NCI-H526 treated with DMSO at 0.1 percent for 48 hours (cell line): ENCODE data around the gene OLR1.
"Not testable (repeated sequence)": the region's sequence is repeated elsewhere in the genome, so short reads cannot be mapped to it uniquely, and the experiment has no call there.

Experiments
- DNase-seq: peaks from one replicate; lab custom pipeline; 2025; lab: John Stamatoyannopoulos, UW

OLR1 gene

GRCh38 chr12:10190558-10191388 is 18.8 kb upstream of the OLR1 start:
- DNase-seq = peak; percentile 44

GRCh38 chr12:10189653-10190052 is 17.7 kb upstream of the OLR1 start:
- no peak for DNase-seq

- not testable (repeated sequence) for DNase-seq
Measured at GRCh38 chr12:10186958-10187357, 15.0 kb upstream of the OLR1 start.

GRCh38 chr12:10186299-10186698 is 14.4 kb upstream of the OLR1 start:
- DNase-seq = no peak

GRCh38 chr12:10184261-10184843 is 12.4 kb upstream of the OLR1 start:
- no peak for DNase-seq

GRCh38 chr12:10182354-10183049 is 10.6 kb upstream of the OLR1 start:
- no peak for DNase-seq

- no peak for DNase-seq
Measured at GRCh38 chr12:10179776-10180181, 7.8 kb upstream of the OLR1 start.

- no peak for DNase-seq
Measured at GRCh38 chr12:10178821-10179220, 6.9 kb upstream of the OLR1 start, which contains the start of gene TMEM52B. TSS of gene TMEM52B (plus strand) at chr12:10179032. CDS start at chr12:10179575, 543 bp downstream.

GRCh38 chr12:10175846-10176636 is 4.1 kb upstream of the OLR1 start:
- DNase-seq = no peak

- DNase-seq = no peak
Measured at GRCh38 chr12:10174986-10175614, 3.2 kb upstream of the OLR1 start.

- DNase-seq = peak; percentile 38
Measured at GRCh38 chr12:10170216-10170615, 1.7 kb downstream of the OLR1 start.

GRCh38 chr12:10169104-10169503 is 2.8 kb downstream of the OLR1 start:
- DNase-seq = no peak

GRCh38 chr12:10167599-10167998 is 4.3 kb downstream of the OLR1 start:
- DNase-seq = no peak

GRCh38 chr12:10165421-10165820 is 6.5 kb downstream of the OLR1 start:
- DNase-seq = no peak

- no peak for DNase-seq
Measured at GRCh38 chr12:10163084-10163483, 8.8 kb downstream of the OLR1 start.

- no peak for DNase-seq
Measured at GRCh38 chr12:10160617-10161385, 11.1 kb downstream of the OLR1 start.

GRCh38 chr12:10159280-10159679 is 12.7 kb downstream of the OLR1 start:
- no peak for DNase-seq

GRCh38 chr12:10158406-10158805 is 13.5 kb downstream of the OLR1 start:
- no peak for DNase-seq

GRCh38 chr12:10155966-10156365 is 16.0 kb downstream of the OLR1 start:
- DNase-seq = no peak

GRCh38 chr12:10154145-10154496 is 17.8 kb downstream of the OLR1 start:
- no peak for DNase-seq
